HEK293 (cell line): ENCODE results near the gene WWOX.

ENCODE experiments used
- CTCF ChIA-PET: fragments of 350-600 bp; formaldehyde crosslinking; extraction: SDS; loops from one replicate; lab custom pipeline; 2021; ENCODE audit warnings: antibody characterized with exemption; lab: Yijun Ruan, JAX
- POLR2A ChIA-PET: fragments of 300-600 bp; formaldehyde crosslinking; extraction: SDS; loops from one replicate; lab custom pipeline; 2020; ENCODE audit warnings: antibody characterized with exemption, inconsistent platforms; lab: Yijun Ruan, JAX
- H3K27ac ChIP-seq: fragments of 200-500 bp; sonication (Bioruptor generic); 2 replicates; pipeline ENCODE4 v1.5.1; 2014; ENCODE audit warnings: low read depth, low read length, control low read depth, inconsistent platforms; ENCODE audit errors: extremely low read depth
- H3K36me3 ChIP-seq, 2 experiments: fragments of 200-500 bp in 1 of 2; sonication (Bioruptor generic) in 1 of 2; 1 replicate in 1 of 2; 2 replicates in 1 of 2; pipeline ENCODE4 v1.5.1; 2014 to 2017; ENCODE audit warnings: inconsistent platforms in 2 of 2, low read length in 2 of 2; ENCODE audit not compliant: control insufficient read depth in 2 of 2, insufficient read depth in 1 of 2
- H3K4me1 ChIP-seq: fragments of 200-500 bp; sonication (Bioruptor generic); 2 replicates; pipeline ENCODE4 v1.5.1; 2014; ENCODE audit warnings: mild to moderate bottlenecking, low read length, inconsistent platforms; ENCODE audit not compliant: control insufficient read depth, insufficient read depth
- H3K4me3 ChIP-seq: 2 replicates; pipeline ENCODE4 v1.5.1; 2011; ENCODE audit warnings: low read depth, mild to moderate bottlenecking, control low read depth, low read length, moderate library complexity
- H3K9me3 ChIP-seq: fragments of 200-500 bp; sonication (Bioruptor generic); 2 replicates; pipeline ENCODE4 v1.5.1; 2014; ENCODE audit warnings: low read depth, low read length, inconsistent platforms; ENCODE audit not compliant: control insufficient read depth, insufficient read depth
- BCL11B ChIP-seq: fragments of 450-650 bp; formaldehyde crosslinking; IDR thresholded peaks from 2 replicates; pipeline ENCODE4 v1.5.1; 2016; ENCODE audit warnings: low read depth, missing biosample characterization, missing genetic modification characterization
- HOXA7 ChIP-seq: sonication (generic); formaldehyde crosslinking; IDR thresholded peaks from 2 replicates; pipeline ENCODE4 v1.8.1; 2022; ENCODE audit warnings: missing genetic modification reagents, borderline replicate concordance
- OSR2 ChIP-seq: fragments of 450-650 bp; formaldehyde crosslinking; IDR thresholded peaks from 2 replicates; pipeline ENCODE4 v1.5.1; 2016; ENCODE audit warnings: missing biosample characterization, missing genetic modification characterization
- PRDM4 ChIP-seq: fragments of 450-650 bp; formaldehyde crosslinking; IDR thresholded peaks from 2 replicates; pipeline ENCODE4 v1.5.1; 2017; ENCODE audit warnings: missing biosample characterization, missing genetic modification characterization
- REST ChIP-seq: fragments of 450-650 bp; formaldehyde crosslinking; IDR thresholded peaks from 2 replicates; pipeline ENCODE4 v1.5.1; 2016; ENCODE audit warnings: missing biosample characterization, missing genetic modification characterization
- SCRT2 ChIP-seq: fragments of 450-650 bp; formaldehyde crosslinking; IDR thresholded peaks from 2 replicates; pipeline ENCODE4 v1.5.1; 2016; ENCODE audit warnings: missing biosample characterization, missing genetic modification characterization
- SP3 ChIP-seq: fragments of 450-650 bp; formaldehyde crosslinking; IDR thresholded peaks from 2 replicates; pipeline ENCODE4 v1.5.1; 2016; ENCODE audit warnings: missing biosample characterization, missing genetic modification characterization
- WT1 ChIP-seq: fragments of 450-650 bp; formaldehyde crosslinking; IDR thresholded peaks from 2 replicates; pipeline ENCODE4 v1.5.1; 2016; ENCODE audit warnings: missing biosample characterization, missing genetic modification characterization
- YY2 ChIP-seq: fragments of 450-650 bp; formaldehyde crosslinking; IDR thresholded peaks from 2 replicates; pipeline ENCODE4 v1.5.1; 2016; ENCODE audit warnings: missing biosample characterization, missing genetic modification characterization
- ZBTB1 ChIP-seq: fragments of 450-650 bp; formaldehyde crosslinking; IDR thresholded peaks from 2 replicates; pipeline ENCODE4 v1.5.1; 2016; ENCODE audit warnings: missing biosample characterization, missing genetic modification characterization
- ZBTB21 ChIP-seq: fragments of 450-650 bp; formaldehyde crosslinking; IDR thresholded peaks from 2 replicates; pipeline ENCODE4 v1.5.1; 2017; ENCODE audit warnings: missing biosample characterization, missing genetic modification characterization
- ZBTB8A ChIP-seq: fragments of 450-650 bp; formaldehyde crosslinking; IDR thresholded peaks from 2 replicates; pipeline ENCODE4 v1.5.1; 2016; ENCODE audit warnings: missing biosample characterization, missing genetic modification characterization
- ZFHX2 ChIP-seq: fragments of 450-650 bp; formaldehyde crosslinking; conservative IDR thresholded peaks from 2 replicates; pipeline ENCODE4 v1.5.1; 2016; ENCODE audit warnings: missing biosample characterization, missing genetic modification characterization
- ZNF146 ChIP-seq: fragments of 450-650 bp; formaldehyde crosslinking; IDR thresholded peaks from 2 replicates; pipeline ENCODE4 v1.5.1; 2016; ENCODE audit warnings: missing biosample characterization, missing genetic modification characterization
- ZNF211 ChIP-seq: fragments of 450-650 bp; formaldehyde crosslinking; IDR thresholded peaks from 2 replicates; pipeline ENCODE4 v1.5.1; 2016; ENCODE audit warnings: low read depth, missing biosample characterization, missing genetic modification characterization
- ZNF394 ChIP-seq: fragments of 450-650 bp; formaldehyde crosslinking; IDR thresholded peaks from 2 replicates; pipeline ENCODE4 v1.5.1; 2016; ENCODE audit warnings: missing biosample characterization, missing genetic modification characterization, mild to moderate bottlenecking, moderate library complexity, borderline replicate concordance
- ZNF416 ChIP-seq: fragments of 450-650 bp; formaldehyde crosslinking; IDR thresholded peaks from 2 replicates; pipeline ENCODE4 v1.5.1; 2016; ENCODE audit warnings: missing biosample characterization, missing genetic modification characterization
- ZNF510 ChIP-seq: fragments of 450-650 bp; formaldehyde crosslinking; IDR thresholded peaks from 2 replicates; pipeline ENCODE4 v1.5.1; 2018; ENCODE audit warnings: mild to moderate bottlenecking, missing genetic modification characterization, missing biosample characterization; ENCODE audit not compliant: insufficient replicate concordance
- ZNF585B ChIP-seq: fragments of 450-650 bp; formaldehyde crosslinking; IDR thresholded peaks from 2 replicates; pipeline ENCODE4 v1.5.1; 2016; ENCODE audit warnings: missing biosample characterization, missing genetic modification characterization
- ZNF610 ChIP-seq: fragments of 450-650 bp; formaldehyde crosslinking; IDR thresholded peaks from 2 replicates; pipeline ENCODE4 v1.5.1; 2016; ENCODE audit warnings: missing biosample characterization, missing genetic modification characterization, borderline replicate concordance
- ZNF704 ChIP-seq: fragments of 450-650 bp; formaldehyde crosslinking; IDR thresholded peaks from 2 replicates; pipeline ENCODE4 v1.5.1; 2016; ENCODE audit warnings: missing biosample characterization, missing genetic modification characterization
- ZNF843 ChIP-seq: fragments of 450-650 bp; formaldehyde crosslinking; IDR thresholded peaks from 2 replicates; pipeline ENCODE4 v1.5.1; 2016; ENCODE audit warnings: missing biosample characterization, missing genetic modification characterization
- ZSCAN4 ChIP-seq: fragments of 450-650 bp; formaldehyde crosslinking; IDR thresholded peaks from 2 replicates; pipeline ENCODE4 v1.5.1; 2017; ENCODE audit warnings: missing biosample characterization, missing genetic modification characterization
- TF ChIP-seq, protein P1 (sequence below): fragments of 450-650 bp; formaldehyde crosslinking; IDR thresholded peaks from 2 replicates; pipeline ENCODE4 v1.5.1; 2016; ENCODE audit warnings: missing biosample characterization, missing genetic modification characterization

The WWOX gene

DNA sequence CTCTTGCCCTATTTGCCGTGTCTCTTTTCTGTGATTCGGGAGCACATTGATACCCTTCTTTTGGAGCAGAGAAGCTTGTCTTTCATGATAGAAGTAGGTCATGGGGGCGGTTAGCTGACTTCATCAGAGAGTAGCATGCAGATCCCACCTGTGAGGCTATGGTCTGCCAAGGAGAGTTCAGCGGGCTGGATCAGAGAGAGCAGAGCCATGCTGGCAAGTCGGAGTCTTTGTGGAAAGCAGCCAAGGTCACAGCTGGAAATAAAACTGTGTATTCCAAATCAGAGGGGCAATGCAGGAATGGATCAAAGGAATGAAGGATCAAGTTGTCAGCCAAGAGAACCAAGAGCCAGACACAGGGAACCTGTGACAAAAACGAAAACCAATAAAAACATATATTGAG lies 595.9 kb downstream of the WWOX start:
- Histone ChIP-seq H3K27ac (no peak overlapping the region), H3K9me3 (no peaks in the 10 kb centered on the region), H3K4me1 (no peaks in the 10 kb centered on the region), H3K36me3 (no peaks in the 10 kb centered on the region), H3K4me3 (no peak overlapping the region)
- POLR2A ChIA-PET = no interaction called here
- CTCF ChIA-PET = interaction anchor here (0.5 to 0.9 kb wide), 3 partner anchors 10 to 907 kb away, joined by 3 to 4 read pairs (median 4); no protein-coding TSS in a partner anchor
- TF ChIP-seq ZNF394 (tag by site-specific recombination) = no peak
- TF ChIP-seq SCRT2 = no peak
- no peak for TF ChIP-seq ZNF843 (tag by site-specific recombination)
- TF ChIP-seq REST (tag by site-specific recombination) = no peak
- no peak for TF ChIP-seq HOXA7 (CRISPR knock-in tag)
- TF ChIP-seq ZFHX2 (tag by site-specific recombination) = no peak
- TF ChIP-seq ZNF211 (tag by site-specific recombination) = no peak
- no peak for TF ChIP-seq ZNF416 (tag by site-specific recombination)
- TF ChIP-seq WT1 (tag by site-specific recombination) = no peak
- no peak for TF ChIP-seq SP3 (tag by site-specific recombination)
- no peak for TF ChIP-seq ZBTB8A
- TF ChIP-seq ZNF585B (tag by site-specific recombination) = no peak

DNA sequence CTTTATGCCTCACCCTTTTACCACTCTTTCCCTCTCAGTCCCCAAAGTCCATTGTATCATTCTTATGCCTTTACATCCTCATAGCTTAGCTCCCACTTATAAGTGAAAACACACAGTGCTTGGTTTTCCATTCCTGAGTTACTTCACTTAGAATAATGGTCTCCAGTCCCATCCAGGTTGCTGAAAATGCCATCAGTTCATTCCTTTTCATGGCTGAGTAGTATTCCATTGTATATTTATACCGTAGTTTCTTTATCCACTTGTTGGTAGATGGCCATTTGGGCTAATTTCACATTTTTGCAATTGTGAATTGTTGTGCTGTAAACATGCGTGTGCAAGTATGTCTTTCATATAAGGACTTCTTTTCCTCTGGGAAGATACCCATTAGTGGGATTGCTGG lies 597.3 kb downstream of the WWOX start:
- CTCF ChIA-PET = interaction anchor here (0.7 kb wide), 1 partner anchor 258 kb away, joined by 3 read pairs; no protein-coding TSS in a partner anchor
- Histone ChIP-seq H3K27ac (no peak overlapping the region), H3K4me1 (no peaks in the 10 kb centered on the region), H3K9me3 (no peaks in the 10 kb centered on the region)
- no peak for TF ChIP-seq ZBTB21 (tag by site-specific recombination)
- TF ChIP-seq ZSCAN4 (tag by site-specific recombination) = no peak
- TF ChIP-seq, protein P1, sequence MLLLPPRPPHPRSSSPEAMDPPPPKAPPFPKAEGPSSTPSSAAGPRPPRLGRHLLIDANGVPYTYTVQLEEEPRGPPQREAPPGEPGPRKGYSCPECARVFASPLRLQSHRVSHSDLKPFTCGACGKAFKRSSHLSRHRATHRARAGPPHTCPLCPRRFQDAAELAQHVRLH = 0 out of 2 replicates have a peak, but pooled peaks have one; percentile 35
- no peak for TF ChIP-seq ZNF704
- peak; percentile 80 for TF ChIP-seq ZNF146
- TF ChIP-seq, all 188 proteins: peak for 2
- no peak overlapping the region for H3K4me3 ChIP-seq
- no peaks in the 10 kb centered on the region for H3K36me3 ChIP-seq
- POLR2A ChIA-PET = no interaction called here

DNA sequence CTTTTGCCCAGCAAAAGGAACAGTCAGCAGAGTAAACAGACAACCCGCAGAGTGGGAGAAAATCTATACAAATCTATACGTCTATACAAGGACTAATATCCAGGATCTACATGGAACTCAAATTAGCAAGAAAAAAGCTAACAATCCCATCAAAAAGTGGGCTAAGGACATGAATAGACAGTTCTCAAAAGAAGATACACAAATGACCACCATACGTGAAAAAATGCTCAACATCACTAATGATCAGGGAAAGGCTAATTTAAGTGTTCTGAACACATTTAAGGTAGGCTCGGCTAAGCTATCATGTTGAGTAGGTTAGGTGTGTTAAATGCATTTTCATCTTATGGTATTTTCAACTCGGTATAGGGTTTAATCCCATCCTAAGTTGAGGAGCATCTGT lies 598.0 kb downstream of the WWOX start:
- Histone ChIP-seq H3K27ac (no peak overlapping the region), H3K9me3 (no peaks in the 10 kb centered on the region), H3K4me1 (no peaks in the 10 kb centered on the region), H3K4me3 (no peak overlapping the region), H3K36me3 (no peaks in the 10 kb centered on the region)
- CTCF ChIA-PET = no interaction called here
- POLR2A ChIA-PET = no interaction called here
- TF ChIP-seq ZNF610 (tag by site-specific recombination) (no peak), ZBTB1 (tag by site-specific recombination) (no peak), OSR2 (tag by site-specific recombination) (no peak), YY2 (tag by site-specific recombination) (no peak), HOXA7 (CRISPR knock-in tag) (no peak), PRDM4 (tag by site-specific recombination) (no peak), ZNF510 (tag by site-specific recombination) (no peak), BCL11B (no peak)
